NCI-H345 treated with DMSO at 0.1 percent for 48 hours (cell line): ENCODE results near the gene CEP95.
A peak's percentile ranks its signal among the peaks of the same experiment; 100 is the strongest.
"Not testable (repeated sequence)": the region's sequence is repeated elsewhere in the genome, so short reads cannot be mapped to it uniquely, and the experiment has no call there.

Experiments
- DNase-seq: peaks from one replicate; lab custom pipeline; 2025; ENCODE audit not compliant: unreplicated experiment; lab: John Stamatoyannopoulos, UW

The CEP95 gene

GRCh38 chr17:64506576-64507412 is at the start of gene CEP95:
Gene CEP95 (plus strand): TSS chr17:64506977. CDS start chr17:64507098, 121 bp downstream.
- peak; percentile 97 for DNase-seq

GRCh38 chr17:64457156-64457555 is 49.6 kb upstream of the CEP95 start:
- no peak for DNase-seq

GRCh38 chr17:64458756-64459155 is 48.0 kb upstream of the CEP95 start:
- no peak for DNase-seq

- DNase-seq, result no peak
Observed at GRCh38 chr17:64459284-64459747, 47.5 kb upstream of the CEP95 start.

GRCh38 chr17:64459818-64460217 is 47.0 kb upstream of the CEP95 start:
- not testable (repeated sequence) for DNase-seq

- no peak for DNase-seq
Observed at GRCh38 chr17:64460955-64461354, 45.8 kb upstream of the CEP95 start.

GRCh38 chr17:64461788-64462187 is 45.0 kb upstream of the CEP95 start:
- DNase-seq, result no peak

- no peak for DNase-seq
Observed at GRCh38 chr17:64466019-64466735, 40.6 kb upstream of the CEP95 start.

- DNase-seq, result not testable (repeated sequence)
Observed at GRCh38 chr17:64466834-64467233, 39.9 kb upstream of the CEP95 start.

GRCh38 chr17:64470625-64471024 is 36.2 kb upstream of the CEP95 start:
- no peak for DNase-seq

- no peak for DNase-seq
Observed at GRCh38 chr17:64471440-64471839, 35.3 kb upstream of the CEP95 start.

GRCh38 chr17:64472564-64472963 is 34.2 kb upstream of the CEP95 start:
- no peak for DNase-seq

- no peak for DNase-seq
Observed at GRCh38 chr17:64477849-64478248, 28.9 kb upstream of the CEP95 start.

- no peak for DNase-seq
Observed at GRCh38 chr17:64480951-64481350, 25.8 kb upstream of the CEP95 start.

GRCh38 chr17:64484380-64484779 is 22.4 kb upstream of the CEP95 start:
- DNase-seq, result no peak

- no peak for DNase-seq
Observed at GRCh38 chr17:64488301-64488700, 18.5 kb upstream of the CEP95 start.

- no peak for DNase-seq
Observed at GRCh38 chr17:64491034-64491860, 15.5 kb upstream of the CEP95 start.

- no peak for DNase-seq
Observed at GRCh38 chr17:64491994-64492393, 14.8 kb upstream of the CEP95 start.

GRCh38 chr17:64492481-64493109 is 14.2 kb upstream of the CEP95 start:
- DNase-seq, result no peak

GRCh38 chr17:64494121-64494520 is 12.7 kb upstream of the CEP95 start:
- DNase-seq, result no peak

- DNase-seq, result not testable (repeated sequence)
Observed at GRCh38 chr17:64495300-64495699, 11.5 kb upstream of the CEP95 start.
